HCT116 (cell line): ENCODE results near the gene CFAP61. TPM values are rescaled to one million over a fixed set of nuclear protein-coding genes. Genes with fewer than 3 reads are reported as not detected.

Source experiments
- ATAC-seq: fragments of 200-7000 bp; cut with Tn5 transposase; 2 replicates; pipeline ENCODE4 v1.9.1; 2020; ENCODE audit warnings: mild to moderate bottlenecking, moderate library complexity
- BruUV-seq: library from RNA; stranded (reverse); fragments of 400-500 nt; replicated peaks from 2 replicates; lab custom pipeline; 2021; lab: Mats Ljungman, UMichigan
- CTCF ChIA-PET: fragments of 300-600 bp; sonication (Branson Sonifier 250); formaldehyde crosslinking; loops from one replicate; lab custom pipeline; 2021; ENCODE audit warnings: antibody characterized with exemption; lab: Charles Lee
- POLR2A ChIA-PET: fragments of 300-600, 350-600 bp; sonication (Branson Sonifier 250); formaldehyde crosslinking; loops from one replicate; lab custom pipeline; 2021; ENCODE audit warnings: antibody characterized with exemption; lab: Charles Lee
- RAD21 ChIA-PET, 2 experiments: fragments of 300-600 bp; sonication (Branson Sonifier 250); formaldehyde crosslinking; loops; one replicate each; lab custom pipeline; 2023; ENCODE audit warnings: low total read pairs in 2 of 2; ENCODE audit not compliant: uncharacterized antibody in 2 of 2, unreplicated experiment in 2 of 2, low non-redundant PET in 1 of 2; lab: Charles Lee
- DNase-seq: peaks from one replicate; pipeline ENCODE4 v3.0.0-alpha.2; 2010; ENCODE audit warnings: low read depth, low spot score
- H2AFZ ChIP-seq: fragments of 200-600 bp; shearing (Covaris generic), sonication (generic); 2 replicates; pipeline ENCODE4 v1.6.1; 2017; ENCODE audit warnings: low read depth, mixed run types, mixed read lengths, antibody characterized with exemption, low read length; ENCODE audit not compliant: poor library complexity, severe bottlenecking
- H3K27ac ChIP-seq: 2 replicates; pipeline ENCODE4 v1.5.1; 2012; ENCODE audit warnings: low read depth, low read length
- H3K27me3 ChIP-seq: fragments of 200-600 bp; sonication (generic); 2 replicates; pipeline ENCODE4 v1.6.1; 2016; ENCODE audit warnings: mixed run types, low read length, mixed read lengths; ENCODE audit not compliant: insufficient read depth
- H3K36me3 ChIP-seq, 2 experiments: fragments of 200-500 bp in 1 of 2; fragments of 200-600 bp in 1 of 2; sonication (Bioruptor generic) in 1 of 2; sonication (generic) in 1 of 2; 2 replicates each; pipeline versions ENCODE4 v1.5.1 to v1.6.1; 2014 to 2016; ENCODE audit warnings: low read length in 2 of 2, inconsistent platforms in 1 of 2, mixed read lengths in 1 of 2, mixed run types in 1 of 2; ENCODE audit not compliant: insufficient read depth in 2 of 2, control insufficient read depth in 1 of 2
- H3K4me1 ChIP-seq, 2 experiments: fragments of 200-600 bp in 1 of 2; sonication (generic) in 1 of 2; 2 replicates each; pipeline versions ENCODE4 v1.5.1 to v1.6.1; 2012 to 2017; ENCODE audit warnings: low read length in 2 of 2, inconsistent platforms in 1 of 2, mild to moderate bottlenecking in 1 of 2, mixed read lengths in 1 of 2, mixed run types in 1 of 2, moderate library complexity in 1 of 2; ENCODE audit not compliant: insufficient read depth in 2 of 2, control insufficient read depth in 1 of 2
- H3K4me2 ChIP-seq: fragments of 200-600 bp; sonication (generic); 2 replicates; pipeline ENCODE4 v1.6.1; 2017; ENCODE audit warnings: mixed run types, low read length, mixed read lengths
- H3K4me3 ChIP-seq, 2 experiments: fragments of 200-600 bp in 1 of 2; sonication (generic) in 1 of 2; replicated peaks in 1 of 2; 2 replicates each; pipeline ENCODE4 v1.5.1; 2011 to 2016; ENCODE audit warnings: low read length in 2 of 2, control low read depth in 1 of 2, low read depth in 1 of 2, mild to moderate bottlenecking in 1 of 2, mixed read lengths in 1 of 2, mixed run types in 1 of 2
- H3K79me2 ChIP-seq: fragments of 200-600 bp; sonication (generic); 2 replicates; pipeline ENCODE4 v1.6.1; 2017; ENCODE audit warnings: mild to moderate bottlenecking, mixed run types, low read length, moderate library complexity, mixed read lengths; ENCODE audit not compliant: insufficient read depth
- H3K9ac ChIP-seq: fragments of 200-600 bp; sonication (generic); 2 replicates; pipeline ENCODE4 v1.6.1; 2016; ENCODE audit warnings: low read length, mixed read lengths
- H3K9me2 ChIP-seq: fragments of 200-600 bp; sonication (generic), shearing (Covaris generic); 2 replicates; pipeline ENCODE4 v1.6.1; 2017; ENCODE audit warnings: mixed run types, mild to moderate bottlenecking, moderate library complexity; ENCODE audit not compliant: insufficient read depth
- H3K9me3 ChIP-seq, 2 experiments: fragments of 200-500 bp in 1 of 2; fragments of 200-600 bp in 1 of 2; sonication (Bioruptor generic) in 1 of 2; sonication (generic) in 1 of 2; 2 replicates each; pipeline ENCODE4 v1.6.1; 2014 to 2017; ENCODE audit warnings: low read length in 2 of 2, mixed read lengths in 2 of 2, inconsistent platforms in 1 of 2, low read depth in 1 of 2, mild to moderate bottlenecking in 1 of 2, mixed run types in 1 of 2, moderate library complexity in 1 of 2; ENCODE audit not compliant: control insufficient read depth in 1 of 2, insufficient read depth in 1 of 2
- H4K20me1 ChIP-seq: fragments of 200-600 bp; sonication (generic), shearing (Covaris generic); 2 replicates; pipeline ENCODE4 v1.6.1; 2017; ENCODE audit warnings: mixed run types, mild to moderate bottlenecking, moderate library complexity; ENCODE audit not compliant: insufficient read depth
- CBX3 ChIP-seq: IDR thresholded peaks from 2 replicates; pipeline ENCODE4 v1.6.1; 2012; ENCODE audit warnings: low read depth
- CTCF ChIP-seq, 3 experiments: fragments of 200-600 bp in 1 of 3; sonication (generic) in 1 of 3; IDR thresholded peaks in 2 of 3; conservative IDR thresholded peaks in 1 of 3; 2 replicates each; pipeline ENCODE4 v1.5.1; 2012 to 2017; ENCODE audit warnings: low read depth in 2 of 3, low read length in 2 of 3, antibody characterized with exemption in 1 of 3, borderline replicate concordance in 1 of 3, control low read depth in 1 of 3, mild to moderate bottlenecking in 1 of 3, mixed read lengths in 1 of 3, mixed run types in 1 of 3, moderate library complexity in 1 of 3; ENCODE audit not compliant: insufficient read depth in 1 of 3
- EGR1 ChIP-seq: IDR thresholded peaks from 2 replicates; pipeline ENCODE4 v1.6.1; 2012; ENCODE audit warnings: low read depth
- ELF1 ChIP-seq: IDR thresholded peaks from 2 replicates; pipeline ENCODE4 v1.6.1; 2012; ENCODE audit warnings: low read depth, borderline replicate concordance
- EZH2phosphoT487 ChIP-seq: fragments of 200-600 bp; IDR thresholded peaks from 2 replicates; pipeline ENCODE4 v1.6.1; 2018; ENCODE audit warnings: antibody characterized with exemption, borderline replicate concordance
- POLR2AphosphoS5 ChIP-seq: IDR thresholded peaks from 2 replicates; pipeline ENCODE4 v1.6.1; 2011; ENCODE audit warnings: mild to moderate bottlenecking, low read depth, low read length, moderate library complexity
- REST ChIP-seq: IDR thresholded peaks from 2 replicates; pipeline ENCODE4 v1.6.1; 2012; ENCODE audit warnings: low read depth
- SRF ChIP-seq: IDR thresholded peaks from 2 replicates; pipeline ENCODE4 v1.6.1; 2012; ENCODE audit warnings: low read depth
- YY1 ChIP-seq: IDR thresholded peaks from 2 replicates; pipeline ENCODE4 v1.6.1; 2011; ENCODE audit warnings: low read length, low read depth, moderate library complexity, mild to moderate bottlenecking; ENCODE audit not compliant: insufficient replicate concordance; ENCODE audit errors: extremely low read depth
- ZNF274 ChIP-seq: fragments of 200-500 bp; sonication (Bioruptor generic); IDR thresholded peaks from 2 replicates; pipeline ENCODE4 v1.6.1; 2014; ENCODE audit warnings: mild to moderate bottlenecking, low read depth, low read length, inconsistent platforms
- intact Hi-C: fragments of 100-400 bp; cut with micrococcal nuclease; formaldehyde crosslinking; loops from 2 replicates; pipeline ENCODE4 v1.10.0; 2022
- total RNA-seq: library from RNA; stranded (reverse); gene quantifications from one replicate; pipeline ENCODE4 v1.2.1, GENCODE V29; 2021; ENCODE audit not compliant: unreplicated experiment

Gene CFAP61
- total RNA-seq, 1 experiment from 2014 or later: 1.7 TPM

- CTCF ChIA-PET: interaction anchor here (1.7 kb wide), 1 partner anchor 11 kb away, joined by 6 read pairs; no protein-coding TSS in a partner anchor
- TF ChIP-seq CTCF (IDR thresholded peaks at IDR 0.05 in 2 of 3, conservative IDR thresholded peaks at IDR 0.05 in 1 of 3; ENCODE audit: borderline replicate concordance in 1 of 3, insufficient read depth in 1 of 3, low read depth in 2 of 3, low read length in 2 of 3) (no peak), SRF (no peak), ZNF274 (no peak), POLR2AphosphoS5 (no peak), REST (no peak), ELF1 (no peak), CBX3 (no peak), YY1 (no peak), EZH2phosphoT487 (no peak), EGR1 (no peak)
- TF ChIP-seq, all 23 proteins: peak for 0
- DNase-seq (no peak), ATAC-seq (no peak)
- H2AFZ ChIP-seq: no peak overlapping the region
- H3K36me3 ChIP-seq: no peaks in the 10 kb centered on the region
- H3K4me1 ChIP-seq: peaks cover 3 to 10% of the 10 kb centered on the region in 2 experiments; a peak in 2 of 4 replicates
- H3K79me2 ChIP-seq: no peaks in the 10 kb centered on the region
- no peak overlapping the region for H3K4me3 ChIP-seq
- H3K27ac ChIP-seq: no peak overlapping the region
- H3K27me3 ChIP-seq: no peaks in the 10 kb centered on the region
- RAD21 ChIA-PET: no interaction called here
- no peaks in the 10 kb centered on the region for H3K9me3 ChIP-seq
- BruUV-seq: no TSS peak
- POLR2A ChIA-PET: no interaction called here
- H4K20me1 ChIP-seq: no peaks in the 10 kb centered on the region
- H3K9ac ChIP-seq: no peak overlapping the region
- H3K4me2 ChIP-seq: no peak overlapping the region
- H3K9me2 ChIP-seq: no peaks in the 10 kb centered on the region
- intact Hi-C loops: no loop called here
Observed at GRCh38 chr20:20005342-20005741, 47.0 kb upstream of the CFAP61 start.
